ENCODE data around the gene ASPHD2. TPM values are rescaled to one million over a fixed set of nuclear protein-coding genes. Genes with fewer than 3 reads are reported as not detected.
"Not testable (repeated sequence)": the region's sequence is repeated elsewhere in the genome, so short reads cannot be mapped to it uniquely, and the experiment has no call there.

ASPHD2 gene
- total and polyA plus RNA-seq, 10 of the 15 experiments (the other 5 are each of a cell fraction or from before 2014, with no cell fraction given), result 1.6 to 10.6 (median 5.2) TPM

DNA sequence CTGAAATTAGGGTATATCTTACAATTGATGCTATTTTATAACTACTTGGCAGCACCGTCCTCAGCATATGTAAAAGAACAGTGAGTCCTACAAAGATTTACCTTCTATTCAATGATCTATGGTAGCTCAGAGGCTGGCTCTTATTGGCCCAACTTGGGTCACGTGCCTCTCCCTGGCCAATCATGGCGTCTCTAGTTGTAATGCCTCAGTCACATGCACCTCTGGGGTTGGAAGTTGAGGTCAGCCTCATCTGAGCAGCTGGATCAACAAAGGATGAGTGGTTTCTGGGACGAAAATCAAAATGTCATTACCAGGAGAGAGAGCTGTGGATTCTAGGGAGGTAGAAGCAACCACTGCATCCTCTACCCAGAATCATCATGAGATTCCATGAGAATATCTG is 22.9 kb upstream of the ASPHD2 start:
- TF ChIP-seq, protein P1, sequence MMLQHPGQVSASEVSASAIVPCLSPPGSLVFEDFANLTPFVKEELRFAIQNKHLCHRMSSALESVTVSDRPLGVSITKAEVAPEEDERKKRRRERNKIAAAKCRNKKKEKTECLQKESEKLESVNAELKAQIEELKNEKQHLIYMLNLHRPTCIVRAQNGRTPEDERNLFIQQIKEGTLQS (IDR thresholded peaks at IDR 0.05; ENCODE audit: borderline replicate concordance, extremely low read depth, low read depth, low read length), result no peak
- TF ChIP-seq SUPT20H (IDR thresholded peaks at IDR 0.05; ENCODE audit: borderline replicate concordance, control insufficient read depth, low read depth, low read length) (no peak), RAD51 (IDR thresholded peaks at IDR 0.05) (peak; percentile 53; the same call in 1 of the 2 replicates), SP1 (IDR thresholded peaks at IDR 0.05; ENCODE audit: low read depth, low read length) (no peak), USF1 (IDR thresholded peaks at IDR 0.05; ENCODE audit: borderline replicate concordance, extremely low read length, insufficient read depth, low read depth, low read length) (peak; percentile 71), CHD2 (IDR thresholded peaks at IDR 0.05; ENCODE audit: borderline replicate concordance, low read depth, low read length) (no peak), NFYB (IDR thresholded peaks at IDR 0.05; ENCODE audit: insufficient read depth, low read depth, low read length) (peak; percentile 24; the same call in 1 of the 2 replicates), POU2F2 (IDR thresholded peaks at IDR 0.05; ENCODE audit: borderline replicate concordance, low read depth, low read length) (no peak), BHLHE40 (IDR thresholded peaks at IDR 0.05; ENCODE audit: borderline replicate concordance in 1 of 2, low read depth in 2 of 2, low read length in 1 of 2) (peak in 1 of 2 experiments; percentile 20; a peak in 1 of 4 replicates), TARDBP (IDR thresholded peaks at IDR 0.05; ENCODE audit: borderline replicate concordance) (no peak)
- no peaks in the 10 kb centered on the region for H3K79me2 ChIP-seq (ENCODE audit: control insufficient read depth, insufficient read depth, low read length)
- intact Hi-C loops (cut with micrococcal nuclease; ENCODE audit: unreplicated experiment) (no loop called here), in situ Hi-C loops (cut with MboI) (no loop called here)
- SMC1A ChIA-PET (ENCODE audit: uncharacterized antibody, unreplicated experiment), result interaction anchor here (1.2 kb wide), 1 partner anchor 54 kb away, joined by 3 read pairs; no protein-coding TSS in a partner anchor
- peak; percentile 62 for FAIRE-seq
- no peak overlapping the region for H3K4me2 ChIP-seq (ENCODE audit: control insufficient read depth, insufficient read depth)
- CTCF ChIA-PET, result interaction anchor here (0.9 to 1.7 kb wide), 5 partner anchors 11 to 54 kb away, joined by 3 to 8 read pairs (median 5); no protein-coding TSS in a partner anchor
- no peak overlapping the region for H3K27ac ChIP-seq (ENCODE audit: control insufficient read depth, insufficient read depth)
- no peak overlapping the region for H3K9ac ChIP-seq (ENCODE audit: control insufficient read depth, insufficient read depth, low read length)
- no peak overlapping the region for H3K4me3 ChIP-seq
- no TSS peak for BruUV-seq (replicated peaks)
- ATAC-seq, result no peak; the same call in 2 of the 3 replicates
- no peak overlapping the region for H2AFZ ChIP-seq (ENCODE audit: control insufficient read depth, low read depth, low read length)
- no peak for DNase-seq (ENCODE audit: low read depth, low spot score)
- H3K27me3 ChIP-seq (replicated peaks in 1 of 2; ENCODE audit: control insufficient read depth in 2 of 2, insufficient read depth in 2 of 2, low read length in 1 of 2), result no peaks in the 10 kb centered on the region
- RAD21 ChIA-PET (ENCODE audit: unreplicated experiment), result no interaction called here
- H3K36me3 ChIP-seq (ENCODE audit: control insufficient read depth in 2 of 2, insufficient read depth in 2 of 2, low read length in 1 of 2), result no peaks in the 10 kb centered on the region
- WGBS (ENCODE audit: insufficient coverage, insufficient replicate concordance, low lambda C conversion rate, missing lambda C conversion rate), result 59% methylated on average over 4 of the region's 4 CpGs
- no peaks in the 10 kb centered on the region; the same call in 1 of the 2 replicates for H3K4me1 ChIP-seq (ENCODE audit: control insufficient read depth, insufficient read depth, low read length)
- no peaks in the 10 kb centered on the region for H4K20me1 ChIP-seq (ENCODE audit: control insufficient read depth, insufficient read depth)
- no peaks in the 10 kb centered on the region for H3K9me3 ChIP-seq (replicated peaks; ENCODE audit: control insufficient read depth, insufficient read depth, low read length)
- POLR2A ChIA-PET, result no interaction called here

DNA sequence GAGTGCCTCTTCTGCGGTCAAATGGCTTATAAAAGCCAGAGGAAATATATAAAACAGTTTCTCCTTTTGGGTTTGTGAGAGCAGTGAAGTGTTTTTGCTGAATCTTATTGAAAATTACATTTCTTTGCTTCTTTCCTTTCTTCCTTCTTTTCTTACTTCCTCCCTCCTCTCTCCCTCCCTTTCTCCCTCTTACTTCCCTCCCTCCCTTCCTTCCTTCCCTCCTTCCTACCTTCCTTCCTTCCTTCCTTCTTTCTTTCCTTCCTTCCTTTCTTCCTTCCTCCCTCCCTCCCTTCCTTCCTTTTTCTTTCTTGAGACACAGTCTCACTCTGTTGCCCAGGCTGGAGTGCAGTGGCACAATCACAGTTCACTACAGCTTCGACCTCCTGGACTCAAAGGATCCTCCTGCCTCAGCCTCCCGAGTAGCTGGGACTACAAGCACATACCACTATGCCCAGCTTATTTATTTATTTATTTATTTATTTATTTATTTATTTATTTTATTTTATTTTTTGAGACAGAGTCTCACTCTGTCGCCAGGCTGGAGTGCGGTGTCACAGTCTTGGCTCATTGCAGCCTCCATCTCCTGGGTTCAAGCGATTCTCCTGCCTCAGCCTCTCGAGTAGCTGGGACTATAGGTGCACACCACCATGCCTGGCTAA is 20.4 kb upstream of the ASPHD2 start:
- H4K20me1 ChIP-seq (ENCODE audit: control insufficient read depth, insufficient read depth); BruUV-seq (replicated peaks); H3K9me3 ChIP-seq (replicated peaks; ENCODE audit: control insufficient read depth, insufficient read depth, low read length); H3K4me3 ChIP-seq; POLR2A ChIA-PET; intact Hi-C loops (cut with micrococcal nuclease; ENCODE audit: unreplicated experiment); H3K4me1 ChIP-seq (ENCODE audit: control insufficient read depth, insufficient read depth, low read length); DNase-seq (ENCODE audit: low read depth, low spot score); H3K27me3 ChIP-seq (replicated peaks in 1 of 2; ENCODE audit: control insufficient read depth in 2 of 2, insufficient read depth in 2 of 2, low read length in 1 of 2); H3K4me2 ChIP-seq (ENCODE audit: control insufficient read depth, insufficient read depth); H3K79me2 ChIP-seq (ENCODE audit: control insufficient read depth, insufficient read depth, low read length); H3K27ac ChIP-seq (ENCODE audit: control insufficient read depth, insufficient read depth); in situ Hi-C loops (cut with MboI); RAD21 ChIA-PET (ENCODE audit: unreplicated experiment); ATAC-seq; H3K36me3 ChIP-seq (ENCODE audit: control insufficient read depth in 2 of 2, insufficient read depth in 2 of 2, low read length in 1 of 2); H3K9ac ChIP-seq (ENCODE audit: control insufficient read depth, insufficient read depth, low read length); H2AFZ ChIP-seq (ENCODE audit: control insufficient read depth, low read depth, low read length); FAIRE-seq: not testable (repeated sequence)
- ChIA-PET CTCF (interaction anchor here (1.1 to 1.4 kb wide), 3 partner anchors 12 to 53 kb away, joined by 3 to 4 read pairs (median 3); no protein-coding TSS in a partner anchor), SMC1A (ENCODE audit: uncharacterized antibody, unreplicated experiment) (interaction anchor here (0.9 to 2.6 kb wide), 2 partner anchors 11 to 43 kb away, joined by 3 to 13 read pairs; no protein-coding TSS in a partner anchor)
- 39% methylated on average over 7 of the region's 7 CpGs for WGBS (ENCODE audit: insufficient coverage, insufficient replicate concordance, low lambda C conversion rate, missing lambda C conversion rate)
